ENCODE data around the gene ASPSCR1. TPM values are rescaled to one million over a fixed set of nuclear protein-coding genes. Genes with fewer than 3 reads are reported as not detected.

The ASPSCR1 gene
- total RNA-seq, 6 donors from 2014 or later: 26.0 to 96.4 (median 56.1) TPM

DNA sequence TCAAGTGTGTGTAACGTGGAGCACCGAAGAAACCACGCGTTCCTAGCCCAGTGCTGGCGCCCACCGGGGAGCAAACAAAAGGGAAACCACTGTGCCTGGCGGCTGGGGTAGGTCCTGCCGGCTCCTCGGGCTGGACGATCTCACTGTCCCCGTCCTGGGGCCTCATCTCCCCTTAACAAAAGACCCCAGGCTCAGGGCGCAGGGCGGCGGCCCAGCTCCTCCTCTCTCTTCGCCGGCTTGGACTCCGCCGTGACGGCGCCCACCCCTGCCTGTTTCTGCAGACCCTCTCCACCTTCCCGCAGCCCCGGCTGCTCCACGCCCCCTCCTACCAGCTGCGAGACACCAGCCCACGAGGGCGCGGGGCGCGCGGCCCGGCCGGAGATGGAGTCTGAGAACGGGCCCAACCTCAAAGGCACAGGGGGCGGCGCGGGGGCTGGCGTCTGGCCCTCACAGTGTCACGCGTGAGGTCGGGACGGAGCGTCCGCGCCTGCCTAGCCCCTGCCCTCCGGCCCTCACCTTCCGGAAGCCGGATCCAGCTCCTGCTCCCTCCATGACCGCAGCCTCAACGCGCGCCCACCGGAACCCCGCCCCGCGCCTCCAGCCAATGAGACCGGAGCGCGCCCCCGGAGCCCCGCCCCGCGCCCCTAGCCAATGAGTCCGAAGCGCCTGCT lies 45.0 kb downstream of the ASPSCR1 start, which contains the start of gene CENPX:
Gene CENPX, minus strand, starts transcription at position 569 of the 671 bp plus-strand sequence. Its CDS starts 17 bp downstream, at position 552.
- WGBS, 2 donors: 0% methylated on average over 4 to 49 of the region's 64 CpGs
- Histone ChIP-seq H3K27ac (peak within 1 kb of the TSS; percentile 73 to 91 (median 80)), H3K9me3 (no peaks in the 10 kb centered on the region), H3K4me1 (peaks cover 21 to 49% (median 39%) of the 10 kb centered on the region in 4 donors), H3K27me3 (no peaks in the 10 kb centered on the region), H3K36me3 (peaks cover 0 to 18% (median under 1%) of the 10 kb centered on the region in 4 donors), H3K4me3 (peak within 1 kb of the TSS; percentile 90 to 99 (median 97))
- ATAC-seq (ENCODE audit: low FRiP score in 2 of 2) (no peak), DNase-seq (no peak)
- peak in 1 of 6 experiments; percentile 16 for TF ChIP-seq CTCF (IDR thresholded peaks at IDR 0.05)
- peak in 2 of 4 donors; percentile 41 to 72 for TF ChIP-seq POLR2A (IDR thresholded peaks at IDR 0.05)
- TF ChIP-seq EP300 (IDR thresholded peaks at IDR 0.05): no peak
- peak in 1 of 2 donors; percentile 18 for TF ChIP-seq POLR2AphosphoS5 (IDR thresholded peaks at IDR 0.05)

DNA sequence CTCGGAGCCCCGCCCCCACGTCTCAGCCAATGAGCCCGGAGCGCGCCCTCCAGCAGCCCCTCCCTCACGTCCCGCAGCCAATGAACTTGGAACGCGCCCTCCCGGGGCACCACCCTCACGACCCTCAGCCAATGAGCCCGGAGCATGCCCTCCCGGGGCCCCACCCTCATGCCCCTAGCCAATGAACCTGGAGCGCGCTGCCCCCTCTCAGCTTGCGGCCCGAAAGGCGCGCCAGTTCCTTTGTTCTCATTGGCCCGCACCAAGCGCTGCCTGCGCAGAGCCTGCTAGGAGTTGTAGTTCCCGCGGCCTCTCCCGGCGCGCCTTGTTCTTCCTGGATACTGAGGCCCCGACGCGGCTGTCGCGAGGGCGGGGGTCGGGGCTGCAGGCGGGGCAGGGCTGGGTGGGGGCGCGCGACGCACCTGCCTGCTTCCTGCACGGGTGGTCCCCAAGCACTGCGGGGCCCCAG lies 45.6 kb downstream of the ASPSCR1 start, which contains the start of gene LRRC45:
Gene LRRC45, plus strand, starts transcription at position 325 of the 466 bp plus-strand sequence. CDS start 339 bp downstream, outside the sequence.
- H3K27ac ChIP-seq: peak within 1 kb of the TSS; percentile 73 to 91 (median 80)
- ATAC-seq (ENCODE audit: low FRiP score in 2 of 2): peak; percentile 97 to 98
- peaks cover 0 to 12% (median under 1%) of the 10 kb centered on the region in 4 donors for H3K36me3 ChIP-seq
- no peak for TF ChIP-seq CTCF (IDR thresholded peaks at IDR 0.05)
- TF ChIP-seq POLR2AphosphoS5 (IDR thresholded peaks at IDR 0.05): peak in 1 of 2 donors; percentile 13
- WGBS, 2 donors: 0% methylated on average over 21 of the region's 42 CpGs; no CpG with 5 or more reads in 1 of the 2 donors
- peak; percentile 100 for DNase-seq
- H3K9me3 ChIP-seq: no peaks in the 10 kb centered on the region
- H3K4me1 ChIP-seq: peaks cover 21 to 46% (median 37%) of the 10 kb centered on the region in 4 donors
- no peaks in the 10 kb centered on the region for H3K27me3 ChIP-seq
- H3K4me3 ChIP-seq: peak within 1 kb of the TSS; percentile 90 to 99 (median 97)

- peaks cover 21 to 46% (median 35%) of the 10 kb centered on the region in 4 donors for H3K4me1 ChIP-seq
- ATAC-seq (ENCODE audit: low FRiP score in 2 of 2) (peak in 1 of 2 donors; percentile 2), DNase-seq (peak in 1 of 2 donors; percentile 58)
- peaks cover 0 to 8% (median 3%) of the 10 kb centered on the region in 4 donors for H3K36me3 ChIP-seq
- H3K9me3 ChIP-seq: no peaks in the 10 kb centered on the region
- peak in 1 of 6 experiments; percentile 5 for TF ChIP-seq CTCF (IDR thresholded peaks at IDR 0.05)
- no peak for TF ChIP-seq POLR2AphosphoS5 (IDR thresholded peaks at IDR 0.05)
- TF ChIP-seq EP300 (IDR thresholded peaks at IDR 0.05): no peak
- peak overlapping the region in 2 of 4 donors; percentile 34 to 72 for H3K27ac ChIP-seq
- H3K4me3 ChIP-seq: peak overlapping the region; percentile 44 to 99 (median 94)
- 4 to 19% methylated on average over 12 to 35 of the region's 55 CpGs for WGBS, 2 donors
- no peaks in the 10 kb centered on the region for H3K27me3 ChIP-seq
Measured at GRCh38 chr17:82023447-82024241, 46.2 kb downstream of the ASPSCR1 start.

- TF ChIP-seq POLR2A (IDR thresholded peaks at IDR 0.05) (no peak), EP300 (IDR thresholded peaks at IDR 0.05) (no peak), POLR2AphosphoS5 (IDR thresholded peaks at IDR 0.05) (no peak), CTCF (IDR thresholded peaks at IDR 0.05) (no peak)
- Histone ChIP-seq H3K4me1 (peaks cover 22 to 40% (median 29%) of the 10 kb centered on the region in 4 donors), H3K27ac (no peak overlapping the region), H3K9me3 (no peaks in the 10 kb centered on the region), H3K36me3 (peaks cover 0 to 9% (median 0%) of the 10 kb centered on the region in 4 donors), H3K4me3 (no peak overlapping the region), H3K27me3 (no peaks in the 10 kb centered on the region)
- ATAC-seq (ENCODE audit: low FRiP score in 2 of 2) (no peak), DNase-seq (peak in 1 of 2 donors; percentile 80)
- WGBS, 2 donors: 97% methylated on average over 17 of the region's 17 CpGs; no CpG with 5 or more reads in 1 of the 2 donors
Measured at GRCh38 chr17:82024859-82025258, 47.4 kb downstream of the ASPSCR1 start.

Measured in upper lobe of left lung (tissue), 6 donors.